PC-9 (cell line): ENCODE measurements around the gene HSPA1A. TPM values are rescaled to one million over a fixed set of nuclear protein-coding genes. Genes with fewer than 3 reads are reported as not detected.
"Not testable (repeated sequence)": the region's sequence is repeated elsewhere in the genome, so short reads cannot be mapped to it uniquely, and the experiment has no call there.

Experiments
- BruUV-seq: library from RNA; stranded (reverse); fragments of 400-500 nt; replicated peaks from 2 replicates; lab custom pipeline; 2021; lab: Mats Ljungman, UMichigan
- CTCF ChIA-PET: fragments of 300-600 bp; sonication (Branson Sonifier 250); formaldehyde crosslinking; loops from one replicate; lab custom pipeline; 2022; ENCODE audit warnings: antibody characterized with exemption; lab: Charles Lee
- POLR2A ChIA-PET: fragments of 300-600 bp; sonication (Branson Sonifier 250); formaldehyde crosslinking; loops from one replicate; lab custom pipeline; 2022; ENCODE audit warnings: antibody characterized with exemption; ENCODE audit not compliant: unreplicated experiment; lab: Charles Lee
- DNase-seq, 2 experiments: peaks; one replicate each; pipeline versions ENCODE4 v3.0.0 to v3.0.0-alpha.2; 2015 to 2022; ENCODE audit warnings: mixed read lengths in 1 of 2
- H2AFZ ChIP-seq: fragments of 200-600 bp; sonication (generic); 2 replicates; pipeline ENCODE4 v1.8.1; 2017; ENCODE audit warnings: antibody characterized with exemption
- H3F3A ChIP-seq: fragments of 200-600 bp; sonication (generic); 2 replicates; pipeline ENCODE4 v1.8.1; 2017; ENCODE audit warnings: antibody characterized with exemption, mild to moderate bottlenecking, low read depth; ENCODE audit not compliant: insufficient read depth
- H3K27ac ChIP-seq: fragments of 200-600 bp; sonication (generic); 2 replicates; pipeline ENCODE4 v1.6.1; 2016; ENCODE audit warnings: mixed run types
- H3K27me3 ChIP-seq: fragments of 200-600 bp; sonication (generic); 2 replicates; pipeline ENCODE4 v1.6.1; 2016; ENCODE audit warnings: low read depth, mixed run types; ENCODE audit not compliant: insufficient read depth
- H3K36me3 ChIP-seq: fragments of 200-600 bp; sonication (generic); 2 replicates; pipeline ENCODE4 v1.6.1; 2016; ENCODE audit warnings: low read depth, mixed run types
- H3K4me1 ChIP-seq: fragments of 200-600 bp; sonication (generic); replicated peaks from 2 replicates; pipeline ENCODE4 v1.6.1; 2016; ENCODE audit warnings: mixed run types; ENCODE audit not compliant: insufficient read depth
- H3K4me2 ChIP-seq: fragments of 200-600 bp; sonication (generic); 2 replicates; pipeline ENCODE4 v1.6.1; 2017; ENCODE audit warnings: mixed run types
- H3K4me3 ChIP-seq: fragments of 200-600 bp; sonication (generic); 2 replicates; pipeline ENCODE4 v1.6.1; 2016; ENCODE audit warnings: mixed run types
- H3K79me2 ChIP-seq: fragments of 200-600 bp; sonication (generic); 2 replicates; pipeline ENCODE4 v1.6.1; 2017; ENCODE audit warnings: low read depth, mixed run types
- H3K9me2 ChIP-seq: fragments of 200-600 bp; sonication (generic); 2 replicates; pipeline ENCODE4 v1.8.1; 2017; ENCODE audit warnings: mild to moderate bottlenecking; ENCODE audit not compliant: insufficient read depth
- H3K9me3 ChIP-seq: fragments of 200-600 bp; sonication (generic); 2 replicates; pipeline ENCODE4 v1.8.1; 2016; ENCODE audit warnings: low read depth; ENCODE audit not compliant: insufficient read depth
- H4K20me1 ChIP-seq: fragments of 200-600 bp; sonication (generic); 2 replicates; pipeline ENCODE4 v1.8.1; 2017; ENCODE audit not compliant: insufficient read depth
- EZH2 ChIP-seq: fragments of 200-600 bp; sonication (generic); IDR thresholded peaks from 2 replicates; pipeline ENCODE4 v1.8.0; 2017; ENCODE audit warnings: antibody characterized with exemption, low read depth
- intact Hi-C: fragments of 100-400 bp; cut with micrococcal nuclease; formaldehyde crosslinking; loops from one replicate; pipeline ENCODE4 v1.10.0; 2022; ENCODE audit not compliant: unreplicated experiment
- total RNA-seq: library from RNA; stranded (reverse); gene quantifications from 2 replicates; pipeline ENCODE4 v1.2.3, GENCODE V29; 2021
- TF ChIP-seq, protein P1 (sequence below): fragments of 200-600 bp; sonication (generic); conservative IDR thresholded peaks from 2 replicates; pipeline ENCODE4 v1.6.1; 2017; ENCODE audit warnings: mixed run types, antibody characterized with exemption, mild to moderate bottlenecking, moderate library complexity

Gene HSPA1A
- total RNA-seq, 1 experiment from 2014 or later: 385 TPM

DNA sequence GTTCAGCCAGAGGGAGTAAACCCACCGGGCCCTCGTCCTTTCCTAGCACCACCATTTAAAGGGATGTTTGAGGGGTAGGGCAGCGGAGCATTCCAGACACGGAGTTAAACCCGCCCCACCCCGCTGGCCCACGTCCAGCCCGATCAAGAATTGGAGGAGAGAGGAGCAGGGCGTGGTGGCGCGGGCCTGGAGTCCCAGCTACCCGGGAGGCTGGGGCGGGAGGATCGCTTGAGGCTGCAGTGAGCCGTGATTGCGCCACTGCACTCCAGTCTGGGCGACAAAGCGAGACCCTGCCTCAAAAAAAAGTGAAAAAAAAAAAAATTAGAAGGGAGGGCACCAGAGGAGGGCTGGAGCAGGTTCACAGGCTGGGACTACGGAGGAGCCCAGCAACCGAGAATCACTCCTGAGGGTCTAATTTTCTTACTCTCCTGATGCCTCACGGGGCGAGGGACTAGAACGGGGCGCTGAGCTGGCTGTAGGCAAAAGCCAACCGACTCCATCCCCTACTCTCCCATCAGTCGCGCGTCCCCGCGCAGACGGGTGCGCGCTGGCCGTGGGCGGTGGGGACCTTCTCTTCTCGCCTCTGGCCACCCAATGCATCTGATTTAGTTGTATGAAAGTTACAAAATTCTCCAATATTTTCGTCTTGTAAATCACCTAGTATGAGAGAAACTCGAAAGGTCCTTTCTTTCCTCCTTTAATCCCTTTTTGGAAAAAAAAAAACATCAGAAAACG lies 6.1 kb downstream of the HSPA1A start:
- ChIA-PET CTCF (no interaction called here), POLR2A (interaction anchor here (0.5 to 0.6 kb wide), 2 partner anchors 517 to 1148 kb away, joined by 10 to 12 read pairs; no protein-coding TSS in a partner anchor)
- Histone ChIP-seq H3K4me2 (peak overlapping the region; percentile 98), H3F3A (peaks cover 89% of the 10 kb centered on the region), H3K9me3 (no peaks in the 10 kb centered on the region), H3K79me2 (peaks cover 69% of the 10 kb centered on the region), H3K36me3 (no peaks in the 10 kb centered on the region), H3K27ac (peak overlapping the region; percentile 98), H3K4me1 (peaks cover 69% of the 10 kb centered on the region), H4K20me1 (peaks cover 19% of the 10 kb centered on the region), H3K4me3 (peak overlapping the region; percentile 81), H3K9me2 (no peaks in the 10 kb centered on the region), H3K27me3 (no peaks in the 10 kb centered on the region), H2AFZ (peak overlapping the region; percentile 78; the same call in 1 of the 2 replicates)
- TSS peak; percentile 60 for BruUV-seq
- peak; percentile 55 to 85 for DNase-seq
- TF ChIP-seq, protein P1, sequence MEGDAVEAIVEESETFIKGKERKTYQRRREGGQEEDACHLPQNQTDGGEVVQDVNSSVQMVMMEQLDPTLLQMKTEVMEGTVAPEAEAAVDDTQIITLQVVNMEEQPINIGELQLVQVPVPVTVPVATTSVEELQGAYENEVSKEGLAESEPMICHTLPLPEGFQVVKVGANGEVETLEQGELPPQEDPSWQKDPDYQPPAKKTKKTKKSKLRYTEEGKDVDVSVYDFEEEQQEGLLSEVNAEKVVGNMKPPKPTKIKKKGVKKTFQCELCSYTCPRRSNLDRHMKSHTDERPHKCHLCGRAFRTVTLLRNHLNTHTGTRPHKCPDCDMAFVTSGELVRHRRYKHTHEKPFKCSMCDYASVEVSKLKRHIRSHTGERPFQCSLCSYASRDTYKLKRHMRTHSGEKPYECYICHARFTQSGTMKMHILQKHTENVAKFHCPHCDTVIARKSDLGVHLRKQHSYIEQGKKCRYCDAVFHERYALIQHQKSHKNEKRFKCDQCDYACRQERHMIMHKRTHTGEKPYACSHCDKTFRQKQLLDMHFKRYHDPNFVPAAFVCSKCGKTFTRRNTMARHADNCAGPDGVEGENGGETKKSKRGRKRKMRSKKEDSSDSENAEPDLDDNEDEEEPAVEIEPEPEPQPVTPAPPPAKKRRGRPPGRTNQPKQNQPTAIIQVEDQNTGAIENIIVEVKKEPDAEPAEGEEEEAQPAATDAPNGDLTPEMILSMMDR: no peak
- TF ChIP-seq EZH2: no peak
- intact Hi-C loops: loop anchor here (10.0 kb wide), 2 partner anchors 277 to 1153 kb away; partner anchors contain the start of genes ATP6V1G2, DDX39B and NFKBIL1

DNA sequence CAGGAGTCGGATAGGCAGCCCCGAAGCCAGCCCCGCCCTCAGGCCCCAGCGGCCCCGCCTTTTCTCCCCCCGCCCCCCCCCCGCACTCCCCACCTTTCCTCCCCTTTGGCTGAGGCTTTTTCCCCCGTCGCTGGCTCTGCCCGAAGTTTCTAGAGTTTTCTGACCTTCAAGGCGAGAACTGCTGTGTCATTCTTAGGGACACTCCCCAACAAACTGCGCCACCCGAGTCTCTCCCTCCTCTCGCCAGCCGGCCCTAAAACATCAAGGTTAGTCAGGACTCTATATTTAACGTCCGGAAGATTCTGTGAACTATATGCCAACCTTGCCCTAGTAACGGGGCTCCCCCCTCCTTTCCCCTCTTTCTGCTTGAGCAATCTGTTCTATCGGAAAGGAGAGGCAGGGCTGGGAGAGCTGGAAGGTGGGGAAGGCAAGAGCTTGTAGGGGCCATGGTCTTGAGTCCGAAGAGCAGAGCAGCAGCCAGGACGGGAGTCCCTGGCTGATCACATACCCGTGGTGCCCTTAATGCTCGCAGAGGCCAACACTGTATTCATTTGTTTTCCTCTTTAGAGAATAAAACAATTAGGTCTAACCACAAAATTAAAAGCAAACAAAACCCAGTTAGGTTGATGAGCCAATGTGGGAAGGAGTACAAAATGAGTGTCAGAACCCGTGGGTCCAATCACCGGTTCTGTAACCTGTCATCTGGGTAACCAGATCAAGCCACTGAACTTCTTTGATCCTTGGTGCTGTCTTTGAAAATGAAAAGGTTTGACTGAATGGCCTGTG lies 6.9 kb downstream of the HSPA1A start:
- Histone ChIP-seq H3K4me2 (peak overlapping the region; percentile 98), H4K20me1 (peaks cover 19% of the 10 kb centered on the region), H3K27me3 (no peaks in the 10 kb centered on the region), H3K27ac (peak overlapping the region; percentile 98), H3F3A (peaks cover 96% of the 10 kb centered on the region), H3K9me3 (no peaks in the 10 kb centered on the region), H3K79me2 (peaks cover 69% of the 10 kb centered on the region), H3K36me3 (no peaks in the 10 kb centered on the region), H3K4me3 (peak overlapping the region; percentile 81), H3K9me2 (no peaks in the 10 kb centered on the region), H2AFZ (peak overlapping the region; percentile 39), H3K4me1 (peaks cover 72% of the 10 kb centered on the region)
- intact Hi-C loops: loop anchor here (10.0 kb wide), 2 partner anchors 277 to 1153 kb away; partner anchors contain the start of genes ATP6V1G2, DDX39B and NFKBIL1
- ChIA-PET CTCF (interaction anchor here (0.6 kb wide), 1 partner anchor 833 kb away, joined by 3 read pairs; no protein-coding TSS in a partner anchor), POLR2A (interaction anchor here (0.6 to 0.7 kb wide), 3 partner anchors 8 to 1148 kb away, joined by 3 to 10 read pairs (median 8); partner anchors contain the start of gene NEU1)
- TF ChIP-seq, protein P1: no peak
- no peak for TF ChIP-seq EZH2
- TSS peak; percentile 66 for BruUV-seq
- DNase-seq: peak; percentile 87 to 96

GRCh38 chr6:31823592-31824196 lies 8.4 kb downstream of the HSPA1A start:
- H3K4me3 ChIP-seq, H2AFZ ChIP-seq, H3K9me3 ChIP-seq, H3K27me3 ChIP-seq, H4K20me1 ChIP-seq, CTCF ChIA-PET, H3K9me2 ChIP-seq, BruUV-seq, POLR2A ChIA-PET, DNase-seq, H3K36me3 ChIP-seq: not testable (repeated sequence)
- Histone ChIP-seq H3F3A (peaks cover 82% of the 10 kb centered on the region), H3K4me1 (peaks cover 72% of the 10 kb centered on the region), H3K4me2 (peak overlapping the region; percentile 98), H3K27ac (peak overlapping the region; percentile 98), H3K79me2 (peaks cover 57% of the 10 kb centered on the region)
- intact Hi-C loops: loop anchor here (10.0 kb wide), 2 partner anchors 279 to 1151 kb away; partner anchors contain the start of genes ATP6V1G2, DDX39B and NFKBIL1
